Smooth muscle cell of trachea (primary cell): ENCODE data around the gene FMN2. TPM values are rescaled to one million over a fixed set of nuclear protein-coding genes. Genes with fewer than 3 reads are reported as not detected.

Experiments used
- total RNA-seq: library from RNA; depleted of rRNA; stranded (reverse); fragments of >200 nt; gene quantifications from 2 replicates; pipeline ENCODE4 v1.2.1, GENCODE V29; 2014

FMN2 gene
- total RNA-seq: 10.3 and 13.8 TPM in 2 replicates

DNA sequence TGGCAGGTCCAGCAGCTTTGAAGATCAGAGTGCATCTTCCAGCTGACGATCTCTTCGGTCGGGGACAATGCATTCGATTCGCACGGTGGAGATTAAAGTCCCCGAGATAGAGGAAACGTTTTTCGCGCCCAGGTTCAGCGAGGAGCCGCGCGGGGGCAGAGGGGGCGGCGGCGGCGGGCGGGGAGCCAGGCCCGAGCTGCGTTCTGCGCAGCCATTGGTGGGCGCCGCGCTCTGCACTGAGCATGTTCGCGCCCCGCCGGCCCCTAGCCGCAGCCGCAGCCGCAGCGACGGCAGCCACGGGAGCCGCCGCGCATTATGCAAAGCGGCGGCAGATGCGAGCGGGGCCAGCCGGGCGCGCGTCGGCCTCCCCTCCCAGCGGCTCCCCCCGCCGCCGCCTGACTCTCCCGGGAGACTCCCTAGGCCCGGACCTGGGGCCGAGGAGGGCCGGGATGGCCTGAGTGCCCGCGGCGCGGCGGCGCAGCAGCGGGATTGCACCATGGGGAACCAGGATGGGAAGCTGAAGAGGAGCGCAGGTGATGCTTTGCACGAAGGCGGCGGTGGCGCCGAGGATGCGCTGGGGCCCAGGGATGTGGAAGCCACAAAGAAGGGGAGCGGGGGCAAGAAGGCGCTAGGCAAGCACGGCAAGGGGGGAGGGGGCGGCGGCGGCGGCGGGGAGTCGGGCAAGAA, at the start of gene FMN2:
Gene FMN2, plus strand, starts transcription at position 270 of the 687 bp plus-strand sequence. Its CDS starts 227 bp downstream, at position 497.

